Large intestine (tissue), 3 donors: ENCODE measurements around the gene CLIP2. TPM values are rescaled to one million over a fixed set of nuclear protein-coding genes. Genes with fewer than 3 reads are reported as not detected.
"Not testable (repeated sequence)": the region's sequence is repeated elsewhere in the genome, so short reads cannot be mapped to it uniquely, and the experiment has no call there.

Source experiments
- DNase-seq, 2 donors: peaks; one replicate each; pipeline versions ENCODE4 v3.0.0 to v3.0.0-alpha.2; 2013
- H3K27ac ChIP-seq: one replicate; pipeline ENCODE4 v1.5.1; 2013; ENCODE audit warnings: low read length
- H3K27me3 ChIP-seq: 2 replicates; pipeline ENCODE4 v1.6.1; 2013; ENCODE audit warnings: low read length; ENCODE audit not compliant: control insufficient read depth, insufficient read depth
- H3K36me3 ChIP-seq: 2 replicates; pipeline ENCODE4 v1.6.1; 2013; ENCODE audit warnings: low read length; ENCODE audit not compliant: control insufficient read depth, insufficient read depth
- H3K4me1 ChIP-seq: one replicate; pipeline ENCODE4 v1.6.1; 2013; ENCODE audit warnings: low read length; ENCODE audit not compliant: control insufficient read depth, insufficient read depth
- H3K4me3 ChIP-seq: one replicate; pipeline ENCODE4 v1.5.1; 2013; ENCODE audit warnings: low read length
- H3K9me3 ChIP-seq: one replicate; pipeline ENCODE4 v1.6.1; 2013; ENCODE audit warnings: mild to moderate bottlenecking, low read depth, low read length, moderate library complexity; ENCODE audit not compliant: control insufficient read depth
- WGBS: methylation state at CpG from one replicate; pipeline ENCODE4 v1.1.5; 2013; ENCODE audit warnings: low lambda C conversion rate; ENCODE audit not compliant: insufficient coverage; 5-methylcytosine and 5-hydroxymethylcytosine counted together
- polyA plus RNA-seq: library from polyadenylated mRNA; unstranded; fragments of 120-200 nt; gene quantifications from one replicate; pipeline ENCODE4 v1.2.1, GENCODE V29; 2013

The CLIP2 gene
- polyA plus RNA-seq, 1 donor: 13.6 TPM

DNA sequence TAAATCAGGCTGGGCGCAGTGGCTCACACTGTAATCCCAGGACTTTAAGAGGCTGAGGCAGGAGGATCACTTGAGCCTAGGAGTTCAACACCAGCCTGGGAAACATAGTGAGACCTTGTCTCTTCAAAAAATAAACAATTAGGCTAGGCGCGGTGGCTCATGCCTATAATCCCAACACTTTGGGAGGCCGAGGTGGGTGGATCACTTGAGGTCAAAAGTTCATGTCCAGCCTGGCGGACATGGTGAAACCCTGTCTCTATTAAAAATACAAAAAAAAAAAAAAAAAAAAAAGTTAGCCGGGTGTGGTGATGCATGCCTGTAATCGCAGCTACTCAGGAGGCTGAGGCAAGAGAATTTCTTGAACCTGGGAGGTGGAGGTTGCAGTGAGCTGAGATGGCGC, 95.6 kb downstream of the CLIP2 start:
- not testable (repeated sequence) for H3K4me1 ChIP-seq, H3K27ac ChIP-seq, H3K9me3 ChIP-seq, DNase-seq, H3K27me3 ChIP-seq, H3K4me3 ChIP-seq
- peaks cover 22% of the 10 kb centered on the region for H3K36me3 ChIP-seq
- WGBS: 0% methylated on average over 1 of the region's 8 CpGs

DNA sequence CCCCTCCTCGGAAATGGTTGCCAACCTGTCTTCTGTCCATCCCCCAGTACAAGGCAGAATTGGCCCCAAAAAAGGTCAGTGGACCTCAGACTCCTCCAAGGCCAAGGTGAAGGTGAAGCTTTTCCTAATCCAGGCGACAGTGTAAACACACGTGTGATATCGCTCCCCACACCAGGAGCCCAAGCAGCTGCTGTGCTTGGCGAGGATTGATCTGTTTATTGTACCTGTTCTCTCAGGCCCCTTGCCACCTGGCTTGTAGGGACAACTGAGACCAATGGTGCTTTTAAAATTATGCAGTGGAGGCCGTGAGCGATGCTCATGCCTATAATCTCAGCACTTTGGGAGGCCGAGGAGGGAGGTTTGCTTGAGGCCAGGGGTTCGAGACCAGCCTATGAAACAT, 98.4 kb downstream of the CLIP2 start:
- H3K36me3 ChIP-seq: peaks cover 20% of the 10 kb centered on the region
- no peak overlapping the region for H3K4me3 ChIP-seq
- H3K4me1 ChIP-seq: no peaks in the 10 kb centered on the region
- WGBS: no CpG with 5 or more reads among the region's 9 CpGs
- H3K27ac ChIP-seq: no peak overlapping the region
- no peak for DNase-seq
- H3K27me3 ChIP-seq: no peaks in the 10 kb centered on the region
- H3K9me3 ChIP-seq: no peaks in the 10 kb centered on the region

DNA sequence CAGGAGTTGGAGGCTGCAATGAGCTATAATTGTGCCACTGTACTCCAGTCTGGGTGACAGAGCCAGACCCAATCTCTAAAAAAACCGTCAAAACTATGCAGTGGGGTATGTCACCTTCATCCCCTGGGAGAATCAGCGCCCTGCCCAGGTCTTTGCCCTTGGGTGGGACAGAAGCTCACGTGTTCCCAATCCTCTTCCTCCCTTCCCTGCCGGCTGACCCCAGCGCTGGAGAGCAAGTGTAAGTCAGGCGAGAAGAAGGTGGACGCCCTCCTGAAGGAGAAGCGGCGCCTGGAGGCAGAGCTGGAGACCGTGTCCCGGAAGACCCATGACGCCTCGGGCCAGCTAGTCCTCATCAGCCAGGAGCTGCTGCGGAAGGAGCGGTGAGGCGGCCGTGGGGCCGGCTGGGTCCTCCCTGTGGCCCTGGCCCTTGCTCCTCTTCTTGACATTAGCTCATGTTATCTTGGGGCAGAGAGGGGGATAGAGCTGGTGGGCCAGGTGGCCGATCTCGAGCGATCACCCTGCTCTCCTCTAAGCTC, 99.7 kb downstream of the CLIP2 start:
- H3K27me3 ChIP-seq: no peaks in the 10 kb centered on the region
- WGBS: no CpG with 5 or more reads among the region's 21 CpGs
- H3K4me3 ChIP-seq: no peak overlapping the region
- peaks cover 18% of the 10 kb centered on the region for H3K36me3 ChIP-seq
- no peaks in the 10 kb centered on the region for H3K9me3 ChIP-seq
- DNase-seq: no peak
- no peak overlapping the region for H3K27ac ChIP-seq
- no peaks in the 10 kb centered on the region for H3K4me1 ChIP-seq

DNA sequence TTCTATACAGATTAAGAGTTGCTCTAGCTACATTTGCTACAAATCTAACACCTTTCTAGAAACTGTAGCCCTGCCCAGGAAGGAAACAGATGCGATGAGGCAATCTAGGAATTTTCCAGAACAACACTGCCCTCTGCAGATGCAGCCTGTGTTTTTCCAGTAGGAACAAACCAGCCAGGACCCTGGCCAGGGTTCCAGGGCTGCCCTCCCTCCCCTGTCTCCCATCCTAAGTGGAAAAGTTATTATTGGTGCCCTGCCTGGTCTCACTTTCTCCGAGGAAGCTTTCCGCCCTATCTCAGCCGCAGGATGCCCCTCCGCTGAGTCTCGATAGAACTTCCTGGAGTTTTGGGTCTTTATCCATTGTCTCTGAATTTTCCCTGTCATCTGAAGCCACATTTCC, 104.5 kb downstream of the CLIP2 start:
- not testable (repeated sequence) for H3K9me3 ChIP-seq, H3K4me3 ChIP-seq, H3K27me3 ChIP-seq, H3K4me1 ChIP-seq, H3K27ac ChIP-seq, DNase-seq
- peaks cover 34% of the 10 kb centered on the region for H3K36me3 ChIP-seq
- WGBS: no CpG with 5 or more reads among the region's 6 CpGs

DNA sequence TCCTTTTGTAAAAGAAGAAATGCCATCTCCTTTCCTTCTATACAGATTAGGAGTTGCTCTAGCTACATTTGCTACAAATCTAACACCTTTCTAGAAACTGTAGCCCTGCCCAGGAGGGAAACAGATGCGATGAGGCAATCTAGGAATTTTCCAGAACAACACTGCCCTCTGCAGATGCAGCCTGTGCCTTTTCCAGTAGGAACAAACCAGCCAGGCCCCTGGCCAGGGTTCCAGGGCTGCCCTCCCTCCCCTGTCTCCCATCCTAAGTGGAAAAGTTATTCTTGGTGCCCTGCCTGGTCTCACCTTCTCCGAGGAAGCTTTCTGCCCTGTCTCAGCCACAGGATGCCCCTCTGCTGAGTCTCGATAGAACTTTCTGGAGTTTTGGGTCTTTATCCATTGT, 105.4 kb downstream of the CLIP2 start:
- not testable (repeated sequence) for H3K4me1 ChIP-seq, H3K27me3 ChIP-seq, H3K9me3 ChIP-seq, H3K4me3 ChIP-seq, DNase-seq, H3K27ac ChIP-seq
- H3K36me3 ChIP-seq: peaks cover 30% of the 10 kb centered on the region
- WGBS: no CpG with 5 or more reads among the region's 3 CpGs

DNA sequence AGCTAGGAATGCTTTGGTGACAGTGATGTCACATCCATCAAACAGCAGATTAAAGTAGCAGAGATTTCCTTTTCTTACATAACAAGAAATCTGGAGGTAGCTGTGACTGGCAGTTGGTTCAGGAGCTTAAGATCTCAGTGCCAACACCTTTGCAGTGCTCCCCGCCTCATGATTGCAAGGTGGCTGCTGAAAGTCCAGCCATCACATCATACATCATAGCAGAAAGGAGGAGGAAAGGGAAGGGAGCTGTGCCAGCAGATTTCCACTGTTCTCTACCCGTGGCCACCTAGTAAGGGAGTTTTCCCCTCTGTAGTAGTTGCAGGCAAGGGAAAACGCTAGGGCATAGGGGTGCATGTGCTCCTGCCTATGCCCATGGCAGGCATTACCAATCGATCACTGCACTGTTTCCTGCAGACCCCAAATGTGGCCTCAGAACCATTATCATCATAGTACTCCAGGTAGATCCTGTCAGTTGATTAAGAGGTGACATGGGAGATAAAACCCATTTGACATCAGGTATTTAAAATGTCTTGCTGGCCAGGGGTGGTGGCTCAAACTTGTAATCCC, 106.6 kb downstream of the CLIP2 start:
- Histone ChIP-seq H3K36me3 (peaks cover 36% of the 10 kb centered on the region), H3K9me3 (no peaks in the 10 kb centered on the region), H3K4me3 (no peak overlapping the region)

DNA sequence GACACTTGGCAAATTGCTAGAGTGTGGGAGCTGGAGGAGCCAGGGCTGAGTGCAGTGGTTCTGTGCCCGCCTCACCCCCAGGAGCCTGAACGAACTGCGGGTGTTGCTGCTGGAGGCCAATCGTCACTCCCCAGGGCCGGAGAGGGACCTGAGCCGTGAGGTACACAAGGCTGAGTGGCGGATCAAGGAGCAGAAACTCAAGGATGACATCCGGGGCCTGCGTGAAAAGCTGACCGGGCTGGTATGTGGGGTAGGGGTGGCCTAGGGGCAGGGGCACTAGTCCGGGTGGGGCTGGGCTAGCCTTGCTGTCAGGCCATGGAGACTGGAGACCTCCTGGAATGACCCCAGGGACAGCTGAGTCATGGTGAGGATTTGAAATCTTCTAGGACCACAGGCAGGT, 107.8 kb downstream of the CLIP2 start:
- H3K4me3 ChIP-seq: no peak overlapping the region
- H3K27me3 ChIP-seq: no peaks in the 10 kb centered on the region
- H3K36me3 ChIP-seq: peaks cover 45% of the 10 kb centered on the region
- no peaks in the 10 kb centered on the region for H3K9me3 ChIP-seq
- no peaks in the 10 kb centered on the region for H3K4me1 ChIP-seq
- DNase-seq: no peak
- WGBS: no CpG with 5 or more reads among the region's 11 CpGs
- H3K27ac ChIP-seq: no peak overlapping the region

More for the DNA sequence above, 106.6 kb downstream of the CLIP2 start:
- DNase-seq: no peak
- WGBS: no CpG with 5 or more reads among the region's 4 CpGs
- H3K27ac ChIP-seq: no peak overlapping the region
- H3K4me1 ChIP-seq: no peaks in the 10 kb centered on the region
- no peaks in the 10 kb centered on the region for H3K27me3 ChIP-seq

DNA sequence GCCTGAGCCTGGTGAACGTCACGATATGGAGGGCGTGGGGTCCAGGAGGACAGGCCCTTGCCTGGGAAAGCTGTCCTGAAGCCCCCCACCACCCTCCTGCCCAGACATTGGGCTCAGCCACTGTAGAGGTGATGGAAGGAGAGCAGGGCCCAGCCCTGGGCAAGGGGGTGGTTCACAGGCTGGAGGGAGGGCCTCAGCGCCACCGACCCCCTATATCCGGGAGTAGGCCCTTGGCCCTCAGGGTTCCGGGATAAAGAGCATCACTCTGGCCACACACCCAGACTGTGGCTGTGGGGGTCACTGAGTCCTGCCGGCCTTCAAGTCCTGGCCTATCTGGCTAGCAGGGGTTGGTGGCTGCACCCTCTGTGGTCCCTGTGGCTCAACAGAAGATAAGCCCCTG, 109.2 kb downstream of the CLIP2 start:
- Histone ChIP-seq H3K9me3 (no peaks in the 10 kb centered on the region), H3K27ac (no peak overlapping the region), H3K36me3 (peaks cover 45% of the 10 kb centered on the region), H3K4me3 (no peak overlapping the region), H3K4me1 (no peaks in the 10 kb centered on the region), H3K27me3 (no peaks in the 10 kb centered on the region)
- no CpG with 5 or more reads among the region's 8 CpGs for WGBS
- DNase-seq: no peak

DNA sequence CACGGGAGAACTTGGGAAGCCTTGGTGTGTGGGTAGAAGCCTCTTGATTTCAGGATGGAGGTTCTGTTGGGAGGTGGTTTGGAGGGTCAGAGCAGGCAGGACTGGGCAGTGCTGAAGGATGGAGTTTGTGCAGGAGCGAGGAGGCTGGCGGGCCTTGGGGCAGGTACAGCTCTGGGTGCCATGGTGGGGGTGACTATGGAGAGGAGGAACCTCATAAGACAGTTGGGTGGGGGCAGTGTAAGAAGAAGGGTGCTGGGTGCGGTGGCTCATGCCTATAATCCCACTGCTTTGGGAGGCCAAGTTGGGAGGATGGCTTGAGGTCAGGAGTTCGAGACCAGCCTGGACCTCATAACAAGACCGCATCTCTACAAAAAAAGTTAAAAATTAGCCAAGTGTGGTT, 109.8 kb downstream of the CLIP2 start:
- H3K4me1 ChIP-seq: no peaks in the 10 kb centered on the region
- H3K36me3 ChIP-seq: peaks cover 50% of the 10 kb centered on the region
- no CpG with 5 or more reads among the region's 6 CpGs for WGBS

DNA sequence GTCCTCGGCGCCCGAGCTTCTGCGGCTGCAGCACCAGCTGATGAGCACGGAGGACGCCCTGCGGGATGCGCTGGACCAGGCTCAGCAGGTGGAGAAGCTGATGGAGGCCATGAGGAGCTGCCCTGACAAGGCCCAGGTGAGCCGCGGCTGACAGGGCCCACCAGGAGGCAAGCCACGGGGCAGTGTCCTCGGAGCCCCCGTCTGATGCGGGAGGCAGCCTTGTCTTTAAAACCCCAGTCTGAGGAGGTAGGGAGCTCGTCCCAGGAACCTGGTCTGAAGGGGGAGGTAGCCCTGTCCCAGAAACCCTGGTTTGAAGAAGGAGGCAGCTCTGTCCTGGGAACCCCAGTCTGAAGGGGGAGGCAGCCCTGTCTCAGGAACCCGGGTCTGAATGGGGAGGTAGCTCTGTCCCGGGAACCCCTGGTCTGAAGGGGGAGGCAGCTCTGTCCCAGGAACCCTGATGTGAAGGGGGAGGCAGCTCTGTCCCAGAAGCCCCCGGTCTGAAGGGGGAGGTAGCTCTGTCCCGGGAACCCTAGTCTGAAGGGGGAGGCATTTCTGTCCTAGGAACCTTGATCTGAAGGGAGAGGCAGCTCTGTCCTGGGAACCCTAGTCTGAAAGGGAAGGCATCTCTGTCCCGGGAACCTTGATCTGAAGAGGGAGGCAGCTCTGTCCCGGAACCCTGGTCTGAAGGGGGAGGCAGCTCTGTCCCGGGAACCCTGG, 111.4 kb downstream of the CLIP2 start:
- Histone ChIP-seq H3K27ac (no peak overlapping the region), H3K9me3 (no peaks in the 10 kb centered on the region), H3K4me1 (no peaks in the 10 kb centered on the region), H3K4me3 (no peak overlapping the region), H3K27me3 (no peaks in the 10 kb centered on the region), H3K36me3 (peaks cover 56% of the 10 kb centered on the region)
- WGBS: no CpG with 5 or more reads among the region's 22 CpGs
- DNase-seq: no peak

More for the DNA sequence above, 109.8 kb downstream of the CLIP2 start:
- DNase-seq: no peak
- Histone ChIP-seq H3K27ac (no peak overlapping the region), H3K4me3 (no peak overlapping the region), H3K27me3 (no peaks in the 10 kb centered on the region), H3K9me3 (no peaks in the 10 kb centered on the region)
